Placental pericyte (primary cell): ENCODE measurements around the gene SRSF3. TPM values are rescaled to one million over a fixed set of nuclear protein-coding genes. Genes with fewer than 3 reads are reported as not detected.

Source experiments
- small RNA-seq: library from RNA; depleted of rRNA; stranded (forward); fragments of <200 nt; gene quantifications from one replicate; pipeline ENCODE3, GENCODE V24; 2012; ENCODE audit warnings: low replicate concordance
- total RNA-seq: library from RNA; depleted of rRNA; stranded (reverse); fragments of >200 nt; gene quantifications from 2 replicates; pipeline ENCODE4 v1.2.3, GENCODE V29; 2012

The SRSF3 gene
- 130 and 199 TPM in 2 replicates for total RNA-seq

DNA sequence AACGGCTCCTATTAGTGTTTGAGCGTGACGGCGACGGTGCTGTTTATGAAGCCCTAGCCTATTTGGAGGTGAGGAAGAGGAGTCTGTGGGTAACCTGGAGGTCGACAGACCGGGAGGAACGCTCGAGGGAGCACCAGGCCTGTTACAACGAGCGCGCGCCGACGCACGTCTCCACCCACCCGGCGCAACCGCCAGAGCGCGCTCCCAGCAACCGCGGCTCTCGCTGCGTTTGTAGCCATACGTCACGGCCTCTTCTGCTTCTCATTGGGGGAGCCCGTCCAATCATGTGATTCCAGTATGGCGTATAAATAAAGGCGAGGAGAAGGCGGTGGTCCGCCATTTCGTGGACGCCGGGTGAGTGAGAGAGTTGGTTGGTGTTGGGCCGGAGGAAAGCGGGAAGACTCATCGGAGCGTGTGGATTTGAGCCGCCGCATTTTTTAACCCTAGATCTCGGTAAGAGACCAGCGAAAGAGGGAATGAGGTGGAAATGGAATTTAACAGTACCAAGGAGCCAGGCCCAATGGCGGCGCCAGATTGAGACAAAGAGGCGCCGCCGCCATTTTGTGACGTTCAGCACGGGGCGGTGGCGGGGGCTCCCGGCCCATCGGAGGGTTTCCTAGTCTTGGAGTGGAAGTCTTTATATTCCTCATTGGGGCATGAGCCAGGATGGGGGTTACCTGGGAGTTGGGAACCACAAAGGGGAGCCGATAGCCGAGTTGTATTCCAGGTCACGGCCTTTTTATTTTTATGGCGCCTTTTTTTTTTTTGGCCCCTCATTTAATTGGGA lies at the start of gene SRSF3:
Gene SRSF3 (plus strand): TSS at position 334 of the 787 bp plus-strand sequence. CDS start 2,401 bp downstream, outside the sequence.

GRCh38 chr6:36546920-36547645 lies 47.1 kb upstream of the SRSF3 start, which contains the start of gene STK38:
Gene STK38, minus strand, starts transcription at chr6:36547479. Its CDS starts 7,277 bp downstream, at chr6:36540202.

Small RNAs within 50 kb of the gene (small RNA-seq; reads per million reads assigned to genes)
- gene MIR3925 (not detected), gene RNU1-88P (29.1 reads per million, percentile 97 among the genes with 10 or more reads in this experiment)

Other genes with a start within 250 kb of the SRSF3 start
- 0.29 and 0.88 TPM in 2 replicates for gene ETV7, start 206.7 kb upstream of the SRSF3 start, total RNA-seq
- gene PXT1, start 151.5 kb upstream of the SRSF3 start, total RNA-seq: not detected in 2 replicates
- gene KCTD20, start 151.4 kb upstream of the SRSF3 start, total RNA-seq: 34.1 and 74.6 TPM in 2 replicates
- gene STK38, start 46.9 kb upstream of the SRSF3 start, total RNA-seq: 21.4 and 24.6 TPM in 2 replicates
- 486 and 659 TPM in 2 replicates for gene CDKN1A, start 84.4 kb downstream of the SRSF3 start, total RNA-seq
- under 0.01 TPM in 1 of 2 replicates, not detected in the other for gene RAB44, start 103.5 kb downstream of the SRSF3 start, total RNA-seq
- gene CPNE5, start 245.1 kb downstream of the SRSF3 start, total RNA-seq: 0.14 and 0.66 TPM in 2 replicates